GM21423 (cell line): ENCODE measurements around the gene KYAT1.

Source experiments
- ATAC-seq: cut with Tn5 transposase; IDR thresholded peaks from one replicate; pipeline ENCODE4 v1.9.1; 2021; ENCODE audit warnings: mild to moderate bottlenecking, moderate library complexity; ENCODE audit not compliant: unreplicated experiment

The KYAT1 gene

DNA sequence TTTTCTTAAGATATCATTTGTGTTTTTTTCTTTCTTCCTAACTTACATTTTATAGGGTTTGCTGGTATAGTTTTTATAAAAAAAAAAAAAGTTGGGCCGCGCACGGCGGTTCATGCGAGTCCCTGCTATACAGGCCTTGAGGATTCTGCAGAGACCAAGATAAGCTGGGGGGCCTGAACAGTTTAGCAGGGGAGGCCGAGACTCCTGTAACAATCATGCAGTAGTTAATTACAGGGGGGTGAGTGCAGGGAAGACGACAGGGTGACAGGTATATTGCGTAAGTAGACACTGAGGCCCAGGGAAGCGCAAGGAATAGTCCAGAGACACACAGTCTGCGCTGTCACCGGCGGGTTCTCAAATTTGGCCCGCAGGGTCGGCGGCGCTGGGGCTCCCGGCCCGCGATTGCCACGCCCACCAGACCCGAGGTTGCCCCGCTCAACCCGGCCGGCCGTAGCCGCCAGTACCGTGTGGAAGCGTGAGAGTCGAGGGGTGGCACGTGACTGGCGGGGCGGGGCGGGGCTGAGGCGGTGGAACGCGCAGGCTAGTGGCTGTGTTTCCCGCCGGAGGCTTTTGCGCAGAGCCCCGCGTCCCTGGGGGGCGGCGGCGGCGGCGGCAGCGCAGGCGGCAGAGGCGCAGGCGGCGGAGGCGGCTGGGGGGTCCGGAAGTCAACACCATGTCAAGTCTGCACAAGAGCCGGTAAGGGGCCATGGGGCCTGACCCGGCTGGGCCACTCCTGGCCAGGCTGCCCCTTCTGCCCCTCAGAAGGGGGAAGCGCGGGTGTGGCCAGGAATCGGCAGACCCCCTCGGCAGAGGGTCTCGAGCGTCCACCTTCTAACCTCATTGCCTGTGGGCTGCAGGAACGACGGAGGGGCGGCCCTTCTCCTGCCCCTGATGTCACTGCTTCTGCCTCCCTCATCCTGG lies 94.8 kb downstream of the KYAT1 start, which contains the start of gene TBC1D13:
TSS of gene TBC1D13 (plus strand) at position 573 of the 921 bp plus-strand sequence. CDS start at position 674, 101 bp downstream.
- peak; percentile 85 for ATAC-seq

DNA sequence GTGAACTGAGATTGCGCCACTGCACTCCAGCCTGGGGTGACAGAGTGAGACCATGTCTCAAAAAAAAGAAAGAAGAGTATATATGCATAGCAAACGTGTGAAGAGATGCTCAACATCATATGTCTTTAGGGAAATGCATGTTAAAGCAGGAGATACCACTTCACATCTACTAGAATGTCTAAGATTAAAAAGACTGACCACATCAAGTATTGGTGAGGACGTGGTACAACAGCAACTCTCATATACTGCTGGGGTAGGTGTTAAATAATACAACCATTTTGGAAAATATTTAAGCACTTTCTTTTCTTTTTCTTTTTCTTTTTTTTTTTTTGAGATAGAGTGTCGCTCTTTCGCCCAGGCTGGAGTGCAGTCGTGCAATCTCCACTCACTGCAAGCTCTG lies 96.3 kb downstream of the KYAT1 start:
- no peak for ATAC-seq
